Superior temporal gyrus (tissue), 1 donor: ENCODE measurements around the gene DZIP1.
"Not testable (repeated sequence)": the region's sequence is repeated elsewhere in the genome, so short reads cannot be mapped to it uniquely, and the experiment has no call there.

ENCODE experiments used
- DNase-seq: peaks from one replicate; pipeline ENCODE4 v3.0.0-alpha.2; 2016; ENCODE audit errors: extremely low spot score

Gene DZIP1

DNA sequence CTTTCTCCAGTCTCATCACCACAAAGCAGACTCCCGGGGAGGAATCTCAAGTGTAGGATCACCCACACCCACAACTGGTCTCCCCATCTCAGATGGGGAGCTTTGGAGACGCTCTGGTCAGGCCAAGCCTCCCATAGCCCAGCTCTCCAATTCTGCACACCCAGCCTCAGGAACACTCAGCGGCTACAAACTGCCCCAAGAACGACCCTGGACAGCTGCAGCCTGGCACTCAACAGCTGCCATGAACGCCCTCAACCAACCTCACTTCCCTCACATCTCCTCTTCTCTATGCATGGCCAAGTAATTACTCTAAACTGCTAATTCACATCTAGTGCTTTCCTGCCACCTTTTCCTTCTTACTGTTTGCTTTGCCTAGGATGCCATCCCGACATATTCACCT, 42.6 kb downstream of the DZIP1 start:
- DNase-seq, result no peak

DNA sequence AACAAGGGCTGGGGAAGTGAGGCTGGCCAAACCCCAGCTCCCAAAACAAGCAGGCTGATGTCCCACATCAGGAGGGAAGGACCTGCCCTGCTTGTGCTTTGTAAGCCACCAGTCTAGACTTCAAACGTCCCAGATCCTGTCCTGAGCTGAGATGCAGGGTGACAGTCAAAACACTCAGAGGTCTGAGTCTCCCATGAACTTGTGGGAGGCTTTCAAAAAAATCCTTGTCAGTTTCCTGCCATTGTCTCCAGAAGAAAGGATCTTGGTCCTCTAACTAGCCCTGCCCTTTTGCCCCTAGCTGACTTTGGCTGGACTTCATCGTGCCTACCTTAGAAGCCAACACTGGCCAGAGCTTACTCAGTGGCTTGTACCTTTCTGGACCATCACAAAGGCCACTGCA, 43.3 kb downstream of the DZIP1 start:
- DNase-seq, result no peak

DNA sequence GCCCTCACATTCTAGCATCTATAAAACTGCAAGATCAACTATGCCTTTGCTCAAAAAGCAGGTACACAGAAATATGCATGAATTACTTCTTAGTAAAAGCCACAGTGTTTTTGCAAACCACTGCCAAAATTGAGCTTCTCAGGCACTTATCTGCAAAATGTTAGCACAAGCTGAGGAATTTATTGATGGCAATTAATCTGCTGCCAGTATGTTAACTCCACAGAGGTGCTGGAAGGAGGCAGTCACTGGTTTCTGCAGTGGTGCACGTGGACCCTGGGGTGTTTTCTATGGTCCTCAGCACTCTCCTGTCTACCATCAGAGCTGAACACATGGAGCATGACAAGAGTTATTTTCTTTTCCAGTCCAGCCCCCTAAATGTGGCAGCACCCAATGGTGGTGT, 47.8 kb downstream of the DZIP1 start:
- DNase-seq, result no peak

DNA sequence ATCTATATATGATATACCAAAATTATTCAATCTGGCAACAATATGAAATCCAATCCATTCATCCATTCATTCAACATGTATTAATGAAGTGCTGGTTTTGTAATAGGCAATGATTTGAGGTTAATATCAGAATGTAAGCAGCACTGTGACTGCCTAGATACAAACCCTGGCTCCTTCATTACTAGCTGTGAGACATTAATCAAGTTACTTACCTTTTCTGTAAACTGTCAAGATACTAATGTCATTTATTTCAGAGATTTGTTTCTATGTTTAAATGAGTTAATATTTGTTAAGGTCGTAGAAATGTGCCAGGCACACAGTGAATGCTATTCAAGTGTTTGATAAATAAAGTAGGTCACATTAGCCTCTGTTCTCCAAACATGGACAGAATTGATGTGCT, 51.0 kb downstream of the DZIP1 start:
- no peak for DNase-seq

DNA sequence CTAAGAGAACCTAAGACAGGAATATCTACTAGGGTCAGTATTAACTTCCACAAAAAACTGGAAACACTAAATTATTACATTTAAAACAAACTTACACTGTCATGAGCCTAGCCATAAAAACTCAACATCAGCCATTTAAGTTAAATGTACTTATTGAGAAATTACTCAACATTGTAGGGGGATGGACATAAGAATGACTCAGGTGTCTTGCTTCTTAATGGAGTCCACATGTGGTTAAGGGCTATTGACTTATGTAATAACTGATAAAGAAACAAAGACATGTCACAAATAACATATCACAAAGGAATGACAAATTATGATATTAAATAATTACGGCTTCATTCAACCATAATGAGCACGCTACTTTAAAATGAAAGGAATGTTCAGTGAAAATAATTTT, 55.8 kb downstream of the DZIP1 start:
- DNase-seq, result no peak

DNA sequence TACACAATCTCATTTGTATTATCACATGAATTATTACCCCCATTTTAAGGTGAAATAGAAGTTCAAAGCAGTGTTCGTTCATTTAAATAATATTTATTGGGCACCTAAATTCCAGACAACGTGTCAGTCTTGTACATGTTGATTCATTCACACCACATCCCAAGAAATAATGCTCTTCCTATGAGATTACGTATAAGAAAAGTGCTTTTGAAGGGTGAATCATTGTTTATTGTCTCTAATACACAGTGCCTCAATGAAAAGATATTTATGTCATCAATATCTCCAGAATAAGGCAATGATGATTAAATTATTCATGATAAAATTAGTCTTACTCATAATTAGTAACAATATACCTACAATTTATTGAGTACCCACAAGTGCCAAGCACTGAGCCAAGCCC, 56.4 kb downstream of the DZIP1 start:
- DNase-seq, result no peak

DNA sequence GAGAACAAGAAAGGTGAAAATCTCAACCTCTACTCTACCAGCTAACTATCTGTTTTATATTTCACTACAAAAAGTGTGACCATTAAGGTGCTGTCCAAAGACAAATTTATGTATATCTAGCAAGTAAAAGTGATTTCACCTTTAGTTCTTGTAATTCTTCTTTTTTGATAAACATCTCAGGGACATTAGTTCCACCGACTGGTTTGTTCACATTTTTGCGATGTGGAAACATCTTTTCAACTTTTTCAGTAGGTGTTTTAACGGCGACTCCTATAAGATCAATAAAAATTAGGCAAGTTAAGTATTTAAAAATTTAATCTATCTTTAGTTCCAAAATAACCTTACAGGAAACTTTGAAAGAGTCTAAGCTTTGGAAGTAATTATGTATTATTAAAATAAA, 58.6 kb downstream of the DZIP1 start:
- no peak for DNase-seq

DNA sequence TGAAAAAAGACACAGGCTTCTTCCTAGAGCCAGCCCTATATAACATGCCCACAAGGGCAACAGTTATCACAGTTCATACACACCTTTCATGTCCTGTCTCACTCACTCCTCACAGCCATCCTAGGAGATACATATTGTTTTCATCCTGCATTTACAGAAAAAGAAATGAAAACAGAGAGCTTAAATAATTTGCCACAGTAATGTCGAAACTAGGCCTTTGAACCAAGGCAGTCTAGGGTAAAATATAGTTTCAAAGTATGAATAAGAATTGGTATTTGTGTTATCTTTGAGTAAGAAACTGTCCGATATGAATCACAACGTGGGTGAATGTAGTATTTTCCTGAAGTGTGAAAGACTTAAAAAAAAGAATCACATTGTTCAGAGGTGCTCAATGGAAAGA, 65.2 kb downstream of the DZIP1 start:
- DNase-seq, result no peak

DNA sequence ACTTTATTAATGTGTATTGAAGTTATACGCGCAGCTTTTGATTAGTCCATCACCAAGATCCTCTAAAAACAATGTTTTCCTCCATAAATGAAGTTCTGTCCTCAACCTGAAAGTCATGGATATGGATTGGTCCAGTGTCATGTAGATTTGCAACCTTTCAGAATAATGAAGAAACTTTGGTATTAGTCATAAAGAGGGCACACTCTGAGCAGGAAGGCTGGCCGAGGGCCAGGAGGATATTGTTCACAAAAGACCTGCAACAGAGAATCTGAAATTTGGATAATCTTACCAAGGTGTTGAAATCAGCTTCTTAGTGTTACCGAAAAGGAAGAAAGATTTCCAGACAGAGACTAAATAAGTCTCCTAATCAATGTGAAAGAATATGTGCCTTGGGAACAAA, 71.3 kb downstream of the DZIP1 start:
- DNase-seq, result no peak

DNA sequence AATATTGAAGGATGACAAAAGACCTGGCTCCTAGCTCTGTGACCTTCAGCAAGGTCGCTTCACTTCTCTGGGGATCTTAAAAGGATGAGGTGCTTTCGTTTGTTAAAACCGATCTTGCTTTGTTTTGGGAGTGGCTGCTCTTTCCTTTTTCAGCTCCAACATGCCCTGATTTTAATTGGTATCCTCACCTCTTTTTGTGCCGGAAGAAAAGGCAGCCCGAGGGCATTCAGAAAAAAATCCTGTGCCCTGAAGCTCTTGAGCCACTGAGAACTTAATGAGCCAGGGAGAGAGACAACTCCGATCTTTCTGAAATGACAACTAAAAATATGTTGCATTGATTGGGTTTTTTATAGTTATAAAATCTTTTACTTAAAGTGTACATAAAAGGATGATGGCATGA, 72.6 kb downstream of the DZIP1 start:
- no peak for DNase-seq

DNA sequence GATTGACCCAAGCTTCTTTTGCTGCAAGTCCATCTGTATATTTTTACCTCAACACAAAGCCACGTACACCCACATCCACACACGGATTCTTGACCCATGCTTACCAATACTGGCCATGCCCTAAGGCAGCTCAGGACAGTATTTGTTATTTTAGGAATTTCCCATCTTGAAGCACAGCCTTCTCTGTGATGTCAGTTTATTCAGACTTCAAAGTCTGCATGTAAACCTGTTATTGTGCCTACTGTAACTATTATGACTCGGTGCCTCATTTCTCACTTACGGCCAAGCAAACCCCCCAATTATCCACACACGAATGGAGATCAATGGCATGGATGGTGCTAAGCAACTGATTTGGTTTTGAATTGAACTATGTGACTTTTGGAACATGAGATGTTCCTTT, 74.5 kb downstream of the DZIP1 start:
- DNase-seq, result no peak

DNA sequence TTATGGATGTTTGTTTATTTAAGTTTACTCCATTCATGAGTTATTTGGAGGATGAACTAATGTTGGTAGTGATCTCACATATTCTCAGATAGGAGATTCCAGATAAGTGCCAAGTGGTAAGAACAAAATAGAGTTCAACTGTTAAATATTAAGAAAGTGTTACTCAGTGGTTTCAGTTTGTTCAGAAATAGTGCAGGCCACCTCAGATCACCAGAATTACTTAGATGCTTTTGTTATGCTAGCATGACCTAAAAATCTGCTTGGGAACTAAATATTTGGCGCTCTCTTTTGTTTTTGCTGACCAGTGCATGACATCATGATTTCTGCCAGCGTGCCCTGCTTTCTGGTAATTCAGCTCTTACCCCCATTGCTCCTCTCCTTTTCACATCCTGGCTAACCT, 76.4 kb downstream of the DZIP1 start:
- no peak for DNase-seq

DNA sequence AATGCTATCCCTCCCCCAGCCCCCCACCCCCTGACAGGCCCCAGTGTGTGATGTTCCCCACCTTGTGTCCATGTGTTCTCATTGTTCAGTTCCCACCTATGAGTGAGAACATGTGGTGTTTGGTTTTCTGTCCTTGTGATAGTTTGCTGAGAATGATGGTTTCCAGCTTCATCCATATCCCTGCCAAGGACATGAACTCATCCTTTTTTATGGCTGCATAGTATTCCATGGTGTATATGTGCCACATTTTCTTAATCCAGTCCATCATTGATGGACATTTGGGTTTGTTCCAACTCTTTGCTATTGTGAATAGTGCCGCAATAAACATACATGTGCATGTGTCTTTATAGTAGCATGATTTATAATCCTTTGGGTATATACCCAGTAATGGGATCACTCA, 78.7 kb downstream of the DZIP1 start:
- DNase-seq, result not testable (repeated sequence)

DNA sequence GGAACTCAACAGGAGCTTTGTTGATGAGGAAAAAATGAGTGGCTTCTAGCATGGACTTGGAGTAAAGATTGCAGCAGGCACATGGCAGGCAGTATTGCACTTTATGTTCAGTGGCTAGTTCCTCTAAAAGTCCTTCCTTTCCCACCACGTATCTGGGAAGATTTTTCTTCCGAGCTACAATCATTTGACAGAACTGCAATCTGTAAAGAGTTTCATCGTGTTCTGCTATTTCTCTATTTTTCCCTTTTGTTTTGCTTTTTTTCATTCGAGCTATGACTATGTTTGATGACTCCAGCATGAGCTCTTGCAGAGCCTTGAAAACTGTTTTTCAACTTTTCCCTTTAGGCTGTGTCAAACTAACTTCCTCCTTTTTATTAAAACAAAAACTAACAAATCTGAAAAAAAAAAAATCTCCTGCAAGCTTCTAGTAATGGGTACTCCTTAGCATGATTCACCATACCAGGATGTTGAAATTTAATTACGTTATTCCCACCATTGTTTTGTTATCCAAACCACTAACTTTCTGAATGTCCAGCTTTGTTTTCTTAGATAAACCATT, 79.7 kb downstream of the DZIP1 start:
- DNase-seq, result no peak

DNA sequence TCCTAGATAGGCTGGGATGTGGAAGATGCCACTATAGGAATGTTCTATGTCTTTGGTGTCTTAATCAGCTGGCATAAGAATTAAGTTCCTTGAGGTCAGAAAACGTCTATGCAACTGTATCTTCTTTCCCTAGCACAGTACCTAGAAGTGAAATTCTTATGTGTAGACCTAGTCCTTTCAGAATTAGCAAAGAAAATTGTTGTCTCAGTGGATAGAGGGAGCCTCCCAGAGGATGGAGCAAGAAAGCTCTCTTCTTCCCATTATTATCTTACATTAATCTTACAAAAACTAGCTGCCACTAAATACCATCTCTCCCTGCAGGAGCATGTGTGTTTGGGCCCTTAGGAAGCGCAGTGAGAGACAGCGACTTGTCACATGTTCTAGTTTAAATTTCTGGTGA, 80.4 kb downstream of the DZIP1 start:
- DNase-seq, result no peak

DNA sequence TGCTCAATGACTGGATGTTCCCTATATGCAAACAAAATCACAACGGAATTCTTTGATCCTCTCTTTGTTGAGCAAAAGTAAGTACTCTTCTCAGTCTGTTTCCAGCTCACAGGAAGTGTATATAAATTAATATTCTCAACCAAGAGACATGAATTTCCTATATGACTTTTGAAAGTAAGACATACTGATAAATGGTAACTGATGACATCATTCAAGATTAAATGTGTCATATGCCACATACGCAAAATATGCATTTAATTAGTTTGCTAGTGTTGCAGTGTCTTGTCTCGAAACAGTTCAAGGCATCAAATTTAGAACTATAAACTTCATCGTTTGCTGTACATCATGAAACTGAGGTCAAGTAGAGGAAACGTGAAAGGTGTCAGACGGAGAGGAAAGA, 84.1 kb downstream of the DZIP1 start:
- no peak for DNase-seq

DNA sequence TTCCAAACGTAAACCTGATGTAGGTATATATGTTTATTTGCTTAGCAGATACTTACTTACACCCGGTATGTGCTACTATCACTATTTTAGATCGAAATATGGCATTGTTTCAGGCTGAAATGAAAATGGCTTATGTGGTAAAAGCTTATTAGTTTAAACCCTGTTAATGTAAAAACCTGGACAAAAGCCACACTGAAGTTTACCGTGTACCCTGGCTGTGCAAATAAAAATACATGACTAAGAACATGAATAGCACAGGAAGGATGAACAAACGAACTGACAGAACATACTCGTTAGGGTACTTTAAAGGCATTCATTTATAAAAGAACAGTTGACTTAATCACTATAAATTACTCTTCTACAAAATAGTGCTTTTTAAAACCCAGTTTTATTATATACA, 85.4 kb downstream of the DZIP1 start:
- DNase-seq, result no peak

DNA sequence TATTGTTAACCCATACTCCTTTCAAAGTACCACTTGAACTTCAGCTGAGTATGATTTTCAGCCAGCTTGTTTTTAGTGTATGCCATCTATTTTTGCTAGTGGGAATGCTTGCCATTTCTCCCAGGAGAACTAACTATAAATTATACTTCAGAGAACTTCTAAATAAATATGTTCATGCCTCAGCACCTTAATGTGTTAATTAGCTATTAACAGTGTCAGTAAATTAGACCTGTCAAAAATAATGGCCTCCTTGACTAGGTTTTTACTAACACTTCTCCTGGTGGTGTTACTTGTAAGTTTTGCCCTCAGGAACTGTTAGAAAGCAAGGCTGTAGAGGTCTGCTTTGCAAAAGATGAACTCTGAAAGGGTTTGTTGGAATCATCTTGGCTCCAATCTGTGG, 87.5 kb downstream of the DZIP1 start:
- no peak for DNase-seq

DNA sequence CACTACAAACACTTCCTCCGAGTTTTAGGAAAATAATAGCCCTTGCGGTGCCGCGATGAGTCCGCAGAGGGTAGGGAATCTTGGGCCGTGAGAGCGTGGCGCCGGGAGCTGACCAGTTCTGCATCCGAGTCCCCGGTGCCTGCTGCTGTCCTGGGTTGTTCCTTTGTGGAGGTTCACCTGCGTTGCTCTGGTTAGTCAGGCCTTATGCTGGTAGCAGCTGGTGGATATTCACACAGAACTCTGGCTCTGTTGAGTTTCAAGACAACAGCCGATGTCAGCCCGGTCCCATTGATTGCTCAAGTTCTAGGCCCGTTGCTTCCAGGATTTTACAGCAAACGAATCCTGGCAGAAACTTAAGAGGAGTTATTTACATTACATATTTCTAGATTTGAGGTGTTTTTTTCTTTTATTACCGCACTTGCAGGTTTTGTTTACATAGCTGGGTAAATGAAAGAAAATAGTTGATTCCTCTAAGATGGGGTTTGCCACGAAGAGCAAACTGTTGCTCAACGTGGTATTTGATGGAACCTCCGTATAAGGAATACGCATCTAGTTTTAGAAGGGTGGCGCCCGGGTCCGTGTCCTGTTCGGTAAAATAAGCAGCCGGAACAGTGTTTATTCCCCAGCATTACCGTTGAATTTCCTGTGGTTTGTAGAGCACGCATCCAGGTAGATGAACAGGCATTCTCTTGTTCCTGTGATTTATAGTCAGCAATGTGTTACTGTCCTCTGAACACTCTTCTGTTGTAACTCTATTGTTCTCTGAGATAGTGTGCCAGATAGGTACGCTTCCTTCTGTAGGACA, 90.7 kb downstream of the DZIP1 start:
- DNase-seq, result no peak

DNA sequence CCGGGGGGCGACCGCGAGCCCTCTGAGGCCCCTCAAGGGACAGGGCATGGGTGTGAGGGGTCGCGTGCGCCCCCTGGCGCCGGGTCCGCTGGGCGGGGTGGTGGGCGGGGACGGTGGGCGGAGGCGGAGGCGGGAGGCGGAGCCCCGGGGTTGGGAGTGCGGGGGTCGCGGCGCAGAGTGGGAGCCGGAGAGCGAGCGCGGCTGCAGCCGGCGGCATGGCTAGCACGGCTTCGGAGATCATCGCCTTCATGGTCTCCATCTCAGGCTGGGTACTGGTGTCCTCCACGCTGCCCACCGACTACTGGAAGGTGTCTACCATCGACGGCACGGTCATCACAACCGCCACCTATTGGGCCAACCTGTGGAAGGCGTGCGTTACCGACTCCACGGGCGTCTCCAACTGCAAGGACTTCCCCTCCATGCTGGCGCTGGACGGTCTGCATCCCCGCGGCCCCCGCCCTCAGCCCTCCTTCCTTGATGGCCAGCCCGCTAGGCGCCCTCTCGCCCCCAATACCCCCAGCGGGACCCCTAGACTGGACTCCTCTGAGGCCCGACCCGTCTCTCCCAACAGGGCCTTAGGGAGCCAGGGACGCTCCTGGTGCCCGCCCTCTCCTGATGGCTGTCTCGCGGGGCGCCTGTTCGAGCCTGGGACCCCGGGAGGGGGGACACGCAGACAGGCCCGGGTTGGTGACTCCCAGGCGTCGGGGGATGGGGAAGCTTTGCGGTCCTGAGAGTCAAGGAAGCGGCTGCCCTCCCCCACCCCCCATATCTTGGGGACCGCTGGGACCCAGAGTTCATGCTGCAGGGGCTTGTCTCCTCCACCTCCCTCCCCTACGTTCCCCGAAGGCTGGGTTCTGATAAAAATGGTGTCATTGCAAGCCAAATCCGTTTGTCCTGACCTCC, 91.7 kb downstream of the DZIP1 start, which contains the start of gene CLDN10:
TSS of gene CLDN10 (plus strand) at position 182 of the 903 bp plus-strand sequence. CDS start at position 216, 34 bp downstream.
- no peak for DNase-seq

DNA sequence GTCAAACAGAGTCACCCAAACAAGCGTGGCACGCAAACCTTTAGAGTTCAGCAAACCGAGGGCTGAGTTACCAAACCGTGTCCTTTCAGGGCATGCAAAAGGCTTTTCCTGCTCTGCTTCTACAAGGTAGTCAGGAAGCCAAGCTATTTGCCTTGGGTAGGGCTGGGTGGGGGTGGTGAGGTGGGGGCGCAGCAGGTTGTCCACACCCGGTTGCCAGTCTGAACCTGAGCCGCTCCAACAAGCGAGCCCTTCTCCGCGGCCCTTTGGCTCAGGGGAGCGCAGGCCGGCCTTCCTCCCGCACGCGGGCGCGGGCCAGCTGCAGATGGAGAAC, 92.3 kb downstream of the DZIP1 start:
- no peak for DNase-seq

DNA sequence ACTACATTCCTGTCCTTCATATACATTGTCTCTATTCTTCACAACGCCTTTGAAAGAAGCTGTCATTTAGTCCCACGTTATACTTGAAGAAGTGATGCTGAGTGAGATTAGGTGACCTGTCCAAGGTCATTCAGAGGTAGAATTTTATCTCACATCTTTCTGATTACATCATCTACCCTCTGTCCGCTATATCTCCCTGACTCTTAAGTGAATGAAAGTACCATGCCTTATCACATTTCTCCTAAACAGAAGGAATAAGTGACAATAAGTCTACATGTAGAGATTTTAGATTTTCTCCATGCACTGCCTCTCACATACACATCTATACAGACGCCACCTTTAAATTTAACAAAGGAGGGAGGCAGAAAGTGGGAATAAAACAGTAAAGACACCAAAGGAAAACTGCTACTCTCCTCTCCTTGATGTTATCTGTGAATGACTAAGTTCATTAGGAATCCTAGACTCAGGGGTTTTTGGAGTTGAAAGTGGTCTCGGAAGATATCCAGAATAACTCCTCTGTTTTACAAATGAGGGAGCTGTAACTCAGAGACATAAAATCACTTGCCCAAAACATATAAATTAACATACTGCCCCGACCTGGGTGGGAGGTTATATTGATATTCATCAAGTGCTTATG, 96.9 kb downstream of the DZIP1 start:
- no peak for DNase-seq
